NK-92 (cell line): ENCODE results near the gene CFTR.

ENCODE experiments used
- DNase-seq: peaks from one replicate; lab custom pipeline; 2025; ENCODE audit not compliant: unreplicated experiment; lab: John Stamatoyannopoulos, UW

Gene CFTR

GRCh38 chr7:117645481-117646165, 165.8 kb downstream of the CFTR start:
- no peak for DNase-seq

GRCh38 chr7:117648203-117648866, 168.5 kb downstream of the CFTR start:
- no peak for DNase-seq

GRCh38 chr7:117652943-117653680, 173.3 kb downstream of the CFTR start:
- no peak for DNase-seq

GRCh38 chr7:117654780-117655179, 175.0 kb downstream of the CFTR start:
- no peak for DNase-seq

GRCh38 chr7:117656806-117657205, 177.0 kb downstream of the CFTR start:
- no peak for DNase-seq

- no peak for DNase-seq
Measured at GRCh38 chr7:117659531-117660011, 179.7 kb downstream of the CFTR start.

GRCh38 chr7:117661328-117661727, 181.5 kb downstream of the CFTR start:
- DNase-seq: no peak

GRCh38 chr7:117664047-117664446, 184.2 kb downstream of the CFTR start:
- DNase-seq: no peak

GRCh38 chr7:117665368-117665767, 185.5 kb downstream of the CFTR start:
- DNase-seq: no peak

- no peak for DNase-seq
Measured at GRCh38 chr7:117666031-117666430, 186.2 kb downstream of the CFTR start.

- no peak for DNase-seq
Measured at GRCh38 chr7:117666689-117667088, 186.9 kb downstream of the CFTR start.

GRCh38 chr7:117667456-117667855, 187.6 kb downstream of the CFTR start:
- DNase-seq: no peak

- DNase-seq: no peak
Measured at GRCh38 chr7:117669818-117670217, 190.0 kb downstream of the CFTR start.

- DNase-seq: no peak
Measured at GRCh38 chr7:117672453-117672852, 192.6 kb downstream of the CFTR start.

- DNase-seq: no peak
Measured at GRCh38 chr7:117673367-117673766, 193.5 kb downstream of the CFTR start.

GRCh38 chr7:117673839-117674238, 194.0 kb downstream of the CFTR start:
- no peak for DNase-seq

- DNase-seq: no peak
Measured at GRCh38 chr7:117674617-117675016, 194.8 kb downstream of the CFTR start.

- DNase-seq: no peak
Measured at GRCh38 chr7:117675497-117676435, 195.9 kb downstream of the CFTR start.

- no peak for DNase-seq
Measured at GRCh38 chr7:117679120-117679519, 199.3 kb downstream of the CFTR start.

- DNase-seq: no peak
Measured at GRCh38 chr7:117682681-117683385, 203.0 kb downstream of the CFTR start.
